ENCODE results near the gene FOXJ3.

FOXJ3 gene

DNA sequence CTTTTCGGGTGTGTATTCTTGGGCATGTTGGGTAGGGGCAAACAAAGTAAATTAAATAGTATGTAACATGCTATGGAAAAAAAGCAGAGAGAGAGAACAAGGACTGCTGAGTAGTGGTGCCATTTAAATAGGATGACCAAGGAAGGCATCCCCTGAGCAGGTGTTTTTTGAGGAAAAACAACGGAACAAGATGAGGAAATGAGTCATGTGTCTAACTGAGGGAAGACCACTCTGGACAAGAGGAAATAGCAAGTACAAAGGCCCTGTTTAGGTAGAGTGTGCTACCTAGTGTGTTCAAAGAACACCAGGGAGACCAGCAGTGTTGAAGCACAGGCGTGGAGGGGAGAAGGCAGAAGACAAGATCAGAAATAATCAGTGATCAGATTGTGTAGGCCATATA lies 150.4 kb downstream of the FOXJ3 start:
- TF ChIP-seq, protein P1, sequence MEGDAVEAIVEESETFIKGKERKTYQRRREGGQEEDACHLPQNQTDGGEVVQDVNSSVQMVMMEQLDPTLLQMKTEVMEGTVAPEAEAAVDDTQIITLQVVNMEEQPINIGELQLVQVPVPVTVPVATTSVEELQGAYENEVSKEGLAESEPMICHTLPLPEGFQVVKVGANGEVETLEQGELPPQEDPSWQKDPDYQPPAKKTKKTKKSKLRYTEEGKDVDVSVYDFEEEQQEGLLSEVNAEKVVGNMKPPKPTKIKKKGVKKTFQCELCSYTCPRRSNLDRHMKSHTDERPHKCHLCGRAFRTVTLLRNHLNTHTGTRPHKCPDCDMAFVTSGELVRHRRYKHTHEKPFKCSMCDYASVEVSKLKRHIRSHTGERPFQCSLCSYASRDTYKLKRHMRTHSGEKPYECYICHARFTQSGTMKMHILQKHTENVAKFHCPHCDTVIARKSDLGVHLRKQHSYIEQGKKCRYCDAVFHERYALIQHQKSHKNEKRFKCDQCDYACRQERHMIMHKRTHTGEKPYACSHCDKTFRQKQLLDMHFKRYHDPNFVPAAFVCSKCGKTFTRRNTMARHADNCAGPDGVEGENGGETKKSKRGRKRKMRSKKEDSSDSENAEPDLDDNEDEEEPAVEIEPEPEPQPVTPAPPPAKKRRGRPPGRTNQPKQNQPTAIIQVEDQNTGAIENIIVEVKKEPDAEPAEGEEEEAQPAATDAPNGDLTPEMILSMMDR (IDR thresholded peaks at IDR 0.05; ENCODE audit: low read depth, low read length): no peak
- DNase-seq (ENCODE audit: low read depth, low spot score): no peak

DNA sequence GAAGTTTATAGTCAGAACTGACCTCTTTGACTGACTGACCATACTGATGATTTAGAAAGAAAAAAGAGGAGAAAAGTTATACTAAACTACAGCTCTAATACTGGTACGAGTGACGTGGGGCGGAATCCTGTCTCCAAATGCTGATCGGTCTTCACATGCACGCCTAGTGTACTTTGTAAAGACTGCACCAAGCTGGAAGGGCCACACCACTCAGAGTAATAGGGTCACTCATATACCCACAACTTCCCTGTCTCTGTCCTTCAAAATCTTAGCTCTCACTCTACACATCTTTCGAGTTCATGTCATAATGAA lies 151.1 kb downstream of the FOXJ3 start:
- H3K4me3 ChIP-seq (ENCODE audit: low read depth, low read length): no peak overlapping the region
- TF ChIP-seq, protein P1 (IDR thresholded peaks at IDR 0.05; ENCODE audit: low read depth, low read length): no peak
- no peak for DNase-seq (ENCODE audit: low read depth, low spot score)
- in situ Hi-C loops (cut with HindIII; ENCODE audit: low sequenced_read_pairs): no loop called here

More for the DNA sequence above, 150.4 kb downstream of the FOXJ3 start:
- no peak overlapping the region for H3K4me3 ChIP-seq (ENCODE audit: low read depth, low read length)
- in situ Hi-C loops (cut with HindIII; ENCODE audit: low sequenced_read_pairs): no loop called here

DNA sequence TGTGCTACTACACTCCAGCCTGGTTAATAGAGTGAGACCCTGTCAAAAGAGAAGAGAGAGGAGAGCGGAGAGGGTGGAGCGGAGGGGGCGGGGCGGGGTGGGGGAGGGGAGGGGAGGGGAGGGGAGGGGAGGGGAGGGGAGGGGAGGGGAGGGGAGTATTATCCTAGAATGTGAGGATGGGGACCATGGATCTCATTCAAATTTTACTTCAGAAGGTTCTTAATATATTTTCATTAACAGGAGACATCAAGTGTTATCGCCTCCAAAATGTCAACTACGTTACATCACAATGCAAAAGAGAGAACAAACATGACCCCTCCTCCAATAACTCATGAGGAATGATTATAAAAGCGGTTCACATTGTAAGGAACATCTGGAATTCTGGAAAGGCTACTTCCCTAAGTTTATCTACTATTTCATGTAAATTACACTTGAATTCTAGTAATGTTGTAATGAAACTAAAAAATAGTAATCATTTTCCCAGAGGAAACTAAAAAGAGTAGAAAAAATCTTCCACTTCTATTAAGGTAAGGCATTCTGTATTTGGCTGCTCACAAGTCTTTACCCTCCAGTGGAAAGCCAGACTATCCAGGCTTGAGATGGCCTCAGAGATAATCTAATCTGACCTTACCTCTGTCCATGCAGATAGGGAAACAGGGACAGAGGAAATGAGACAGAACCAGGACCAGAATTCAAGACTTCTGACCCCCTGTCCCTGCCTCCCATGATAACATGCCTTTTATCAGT lies 151.7 kb downstream of the FOXJ3 start:
- in situ Hi-C loops (cut with HindIII; ENCODE audit: low sequenced_read_pairs): no loop called here
- no peak overlapping the region for H3K4me3 ChIP-seq (ENCODE audit: low read depth, low read length)
- TF ChIP-seq, protein P1 (IDR thresholded peaks at IDR 0.05; ENCODE audit: low read depth, low read length): no peak
- DNase-seq (ENCODE audit: low read depth, low spot score): no peak

DNA sequence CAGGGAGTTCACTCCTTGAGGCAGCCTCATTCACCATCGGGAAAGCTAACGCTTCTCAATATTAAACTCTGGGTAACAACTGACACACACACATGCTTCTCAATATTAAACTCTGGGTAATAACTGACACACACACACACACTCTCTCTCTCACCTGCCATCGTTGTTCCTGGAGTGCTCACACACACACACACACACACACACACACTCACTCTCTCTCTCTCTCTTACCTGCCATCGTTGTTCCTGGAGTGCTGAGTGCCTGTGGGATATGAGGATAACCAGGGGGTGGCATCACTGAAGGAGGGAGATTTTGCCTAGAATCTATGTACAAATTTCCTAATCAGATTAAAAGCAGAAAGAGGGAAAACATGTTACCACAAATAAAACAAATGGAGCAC lies 153.3 kb downstream of the FOXJ3 start:
- in situ Hi-C loops (cut with HindIII; ENCODE audit: low sequenced_read_pairs): no loop called here
- TF ChIP-seq, protein P1 (IDR thresholded peaks at IDR 0.05; ENCODE audit: low read depth, low read length): no peak
- no peak for DNase-seq (ENCODE audit: low read depth, low spot score)
- H3K4me3 ChIP-seq (ENCODE audit: low read depth, low read length): no peak overlapping the region

DNA sequence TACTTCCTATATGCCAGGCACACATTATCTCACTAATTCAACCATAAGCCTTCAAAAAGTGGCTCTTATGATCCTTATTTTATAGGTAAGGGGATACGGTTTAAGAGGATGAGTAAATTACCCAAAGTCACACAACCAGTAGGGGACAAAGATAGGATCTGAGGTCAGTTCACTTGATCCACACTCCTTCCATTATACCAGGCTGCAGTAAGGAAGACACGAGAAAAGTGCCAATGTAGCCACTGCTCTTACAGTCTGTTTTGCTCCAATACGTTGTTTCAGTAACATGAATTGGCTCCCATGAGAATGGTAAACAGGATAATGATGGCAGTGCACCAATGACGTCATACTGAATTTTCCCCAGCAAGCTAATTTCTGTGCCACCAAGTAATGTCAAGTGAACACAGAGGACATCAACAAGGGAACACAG lies 155.1 kb downstream of the FOXJ3 start:
- in situ Hi-C loops (cut with HindIII; ENCODE audit: low sequenced_read_pairs): no loop called here
- TF ChIP-seq, protein P1 (IDR thresholded peaks at IDR 0.05; ENCODE audit: low read depth, low read length): no peak
- no peak for DNase-seq (ENCODE audit: low read depth, low spot score)
- H3K4me3 ChIP-seq (ENCODE audit: low read depth, low read length): no peak overlapping the region

DNA sequence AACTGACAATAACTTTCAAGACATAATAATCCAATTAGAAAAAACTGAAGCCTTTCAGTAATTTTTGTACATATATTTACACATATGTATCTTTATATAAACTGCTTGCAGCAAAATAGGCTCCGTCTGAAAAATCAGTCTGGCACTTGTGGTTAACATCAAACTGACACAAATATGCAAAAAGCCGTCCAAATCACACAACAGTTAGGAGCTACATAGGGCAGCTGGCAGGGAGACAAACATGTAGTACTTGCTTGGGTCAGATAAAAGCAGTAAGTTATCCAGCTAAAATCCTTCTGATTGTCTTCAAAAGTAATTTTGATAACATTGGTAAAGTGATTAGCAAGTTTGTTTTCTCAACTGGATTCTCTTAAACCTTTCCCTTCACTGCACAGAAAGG lies 155.8 kb downstream of the FOXJ3 start:
- in situ Hi-C loops (cut with HindIII; ENCODE audit: low sequenced_read_pairs): no loop called here
- peak; percentile 63 for DNase-seq (ENCODE audit: low read depth, low spot score)
- TF ChIP-seq, protein P1 (IDR thresholded peaks at IDR 0.05; ENCODE audit: low read depth, low read length): no peak
- no peak overlapping the region for H3K4me3 ChIP-seq (ENCODE audit: low read depth, low read length)

Measured in astrocyte of the spinal cord (primary cell).